ENCODE data around the gene INSRR. TPM values are rescaled to one million over a fixed set of nuclear protein-coding genes. Genes with fewer than 3 reads are reported as not detected.

INSRR gene
- total RNA-seq, 4 donors from 2014 or later, result not detected

DNA sequence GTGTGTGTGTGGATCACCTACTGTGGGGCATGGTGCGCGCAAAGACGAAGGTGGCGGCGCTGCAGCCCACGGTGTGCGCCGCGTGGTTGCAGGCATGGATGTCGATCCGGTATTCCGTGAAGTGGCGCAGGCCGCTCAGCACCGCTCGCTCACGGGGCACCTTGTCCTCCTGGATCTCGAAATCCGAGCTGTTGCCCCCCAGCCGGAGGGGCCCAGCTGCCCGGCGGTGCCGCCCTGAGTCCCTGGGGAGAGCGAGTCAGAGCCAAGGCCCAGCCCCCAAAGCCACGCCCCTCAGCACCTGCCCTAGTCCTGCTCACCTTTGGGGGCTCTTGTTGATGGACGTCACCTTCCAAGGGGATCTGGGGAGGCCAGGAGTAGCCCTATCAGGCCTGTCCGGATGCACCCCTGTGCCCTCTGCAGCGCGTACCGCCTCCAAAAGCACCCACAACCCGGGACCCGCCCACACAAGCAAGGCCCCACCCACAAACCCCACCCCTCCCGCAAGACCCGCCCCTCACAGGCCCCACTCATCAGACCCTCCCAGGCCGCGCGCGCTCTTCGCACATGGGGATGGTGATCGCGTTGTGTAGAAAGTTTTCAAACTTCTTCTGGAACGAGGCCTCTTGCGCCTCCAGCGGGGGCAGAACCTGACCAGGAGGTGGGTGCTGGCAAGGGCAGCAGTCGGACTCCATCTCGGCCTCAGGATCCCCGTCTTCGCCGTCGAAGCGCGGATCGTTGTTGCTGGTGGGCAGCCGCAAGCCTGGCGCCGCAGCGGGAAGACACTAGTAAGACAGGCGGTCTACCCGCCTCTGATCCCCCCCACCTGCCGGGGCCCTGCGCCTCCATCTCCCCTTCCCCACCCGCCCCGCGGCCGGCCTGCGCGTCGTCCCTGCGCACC is 13.6 kb downstream of the INSRR start:
- H3K27me3 ChIP-seq, result peaks cover 92% of the 10 kb centered on the region
- H3K4me3 ChIP-seq, result no peak overlapping the region
- 8% methylated on average over 10 of the region's 69 CpGs for WGBS

DNA sequence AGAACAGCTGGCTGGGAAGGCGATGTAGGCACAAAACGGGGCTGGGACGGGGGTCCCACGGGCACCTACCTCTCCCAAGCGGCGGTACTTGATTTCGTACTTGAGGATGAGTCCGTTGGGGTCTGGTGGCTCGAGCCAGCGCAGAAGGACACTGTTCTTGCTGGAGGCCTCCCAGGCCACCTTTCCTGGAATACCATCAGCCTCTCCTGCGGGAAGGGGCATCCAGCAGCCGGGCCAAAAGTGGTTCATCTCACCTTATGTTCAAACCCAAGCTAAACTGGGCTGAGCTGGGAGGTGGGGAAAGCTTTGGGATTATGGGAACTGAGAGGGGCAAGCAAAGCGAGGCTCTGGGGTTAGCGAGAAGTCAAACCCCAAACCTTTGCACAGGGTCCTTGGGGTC is 14.3 kb downstream of the INSRR start:
- 20% methylated on average over 7 of the region's 14 CpGs for WGBS

More for the DNA sequence above, 13.6 kb downstream of the INSRR start:
- no peak for TF ChIP-seq EP300 (IDR thresholded peaks at IDR 0.05)
- TF ChIP-seq POLR2AphosphoS5 (IDR thresholded peaks at IDR 0.05), result no peak
- no peak for TF ChIP-seq POLR2A (IDR thresholded peaks at IDR 0.05)
- TF ChIP-seq CTCF (IDR thresholded peaks at IDR 0.05), result no peak
- Histone ChIP-seq H3K36me3 (no peaks in the 10 kb centered on the region), H3K9me3 (no peaks in the 10 kb centered on the region), H3K4me1 (peaks cover 18% of the 10 kb centered on the region), H3K27ac (no peak overlapping the region)
- DNase-seq (ENCODE audit: low spot score in 2 of 2), result no peak

GRCh38 chr1:156844102-156844501 is 14.8 kb downstream of the INSRR start:
- no peak for DNase-seq (ENCODE audit: low spot score in 2 of 2)
- 56% methylated on average over 6 of the region's 6 CpGs for WGBS
- Histone ChIP-seq H3K36me3 (no peaks in the 10 kb centered on the region), H3K27ac (no peak overlapping the region), H3K4me1 (peaks cover 18% of the 10 kb centered on the region), H3K4me3 (no peak overlapping the region), H3K9me3 (no peaks in the 10 kb centered on the region), H3K27me3 (peaks cover 96% of the 10 kb centered on the region)
- no peak for TF ChIP-seq POLR2A (IDR thresholded peaks at IDR 0.05)
- TF ChIP-seq EP300 (IDR thresholded peaks at IDR 0.05), result no peak
- TF ChIP-seq CTCF (IDR thresholded peaks at IDR 0.05), result no peak
- no peak for TF ChIP-seq POLR2AphosphoS5 (IDR thresholded peaks at IDR 0.05)

More for the DNA sequence above, 14.3 kb downstream of the INSRR start:
- H3K27ac ChIP-seq, result no peak overlapping the region
- no peaks in the 10 kb centered on the region for H3K36me3 ChIP-seq
- no peaks in the 10 kb centered on the region for H3K9me3 ChIP-seq
- TF ChIP-seq POLR2A (IDR thresholded peaks at IDR 0.05) (no peak), EP300 (IDR thresholded peaks at IDR 0.05) (no peak), CTCF (IDR thresholded peaks at IDR 0.05) (no peak), POLR2AphosphoS5 (IDR thresholded peaks at IDR 0.05) (no peak)
- H3K27me3 ChIP-seq, result peaks cover 96% of the 10 kb centered on the region
- H3K4me3 ChIP-seq, result no peak overlapping the region
- H3K4me1 ChIP-seq, result peaks cover 18% of the 10 kb centered on the region
- no peak for DNase-seq (ENCODE audit: low spot score in 2 of 2)

DNA sequence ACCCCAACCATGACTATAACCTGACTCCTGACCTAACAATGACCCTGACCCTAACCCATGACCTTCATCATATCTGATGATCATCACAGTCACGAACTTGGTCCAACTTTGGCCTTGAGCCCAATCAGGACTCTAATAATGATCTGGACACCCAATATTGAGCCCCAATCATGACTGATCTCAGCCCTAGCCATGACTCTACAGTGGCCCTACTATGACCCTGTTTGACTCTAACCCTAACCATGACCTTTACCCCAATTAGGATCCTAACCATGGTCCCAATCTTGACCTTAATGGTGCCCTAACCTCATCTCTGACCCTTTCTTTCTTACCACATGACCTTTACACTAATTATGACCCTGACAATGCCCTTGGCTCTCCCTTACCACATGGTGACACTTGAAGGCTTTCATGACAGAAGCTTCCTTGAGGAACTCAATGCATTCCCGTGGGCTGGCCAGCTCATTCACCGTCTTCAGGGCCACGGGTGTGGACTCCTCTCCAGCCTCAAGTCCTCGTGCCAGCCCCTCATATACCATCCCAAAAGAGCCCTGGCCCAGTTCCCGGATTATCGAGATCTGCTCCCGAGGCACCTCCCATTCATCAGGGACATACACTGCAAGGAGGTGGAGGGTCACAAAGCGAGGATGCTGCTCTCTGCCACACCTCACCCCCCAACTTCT is 16.2 kb downstream of the INSRR start:
- H3K27me3 ChIP-seq, result peaks cover 96% of the 10 kb centered on the region

DNA sequence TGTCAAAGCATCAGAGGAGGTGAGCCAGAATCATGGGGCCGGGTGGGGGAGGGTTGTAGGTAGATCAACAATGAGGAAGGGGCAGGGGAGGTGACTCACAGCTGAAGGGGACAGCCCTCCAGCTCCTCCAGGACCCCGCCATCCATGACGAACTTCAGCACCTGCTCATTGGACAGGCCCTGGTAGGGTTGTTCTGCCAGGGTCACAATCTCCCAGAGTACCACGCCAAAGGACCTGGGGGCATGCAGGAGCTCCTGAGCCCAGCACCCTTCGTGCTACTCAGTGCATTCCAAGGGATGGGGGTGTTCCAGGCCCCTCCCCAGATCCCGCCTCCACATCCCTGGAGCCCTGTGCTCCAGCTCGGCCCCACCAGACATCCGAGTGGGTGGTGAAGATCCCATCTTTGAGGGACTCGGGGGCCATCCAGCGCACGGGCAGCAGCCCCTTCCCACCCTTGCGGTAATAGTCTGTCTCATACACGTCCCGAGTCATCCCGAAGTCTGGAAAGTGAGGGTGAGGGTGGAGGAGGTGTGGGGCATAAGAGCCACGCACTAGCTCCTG is 17.5 kb downstream of the INSRR start:
- no peak for DNase-seq (ENCODE audit: low spot score in 2 of 2)
- no peak overlapping the region for H3K4me3 ChIP-seq

More for the DNA sequence above, 16.2 kb downstream of the INSRR start:
- Histone ChIP-seq H3K27ac (no peak overlapping the region), H3K4me3 (no peak overlapping the region), H3K4me1 (peaks cover 13% of the 10 kb centered on the region), H3K36me3 (no peaks in the 10 kb centered on the region), H3K9me3 (no peaks in the 10 kb centered on the region)
- WGBS, result 77% methylated on average over 9 of the region's 9 CpGs
- TF ChIP-seq EP300 (IDR thresholded peaks at IDR 0.05), result no peak
- DNase-seq (ENCODE audit: low spot score in 2 of 2), result no peak

More for the DNA sequence above, 17.5 kb downstream of the INSRR start:
- no peaks in the 10 kb centered on the region for H3K36me3 ChIP-seq
- H3K9me3 ChIP-seq, result no peaks in the 10 kb centered on the region
- TF ChIP-seq CTCF (IDR thresholded peaks at IDR 0.05) (no peak), EP300 (IDR thresholded peaks at IDR 0.05) (no peak), POLR2AphosphoS5 (IDR thresholded peaks at IDR 0.05) (no peak), POLR2A (IDR thresholded peaks at IDR 0.05) (no peak)
- H3K4me1 ChIP-seq, result peaks cover 13% of the 10 kb centered on the region
- 79% methylated on average over 10 of the region's 16 CpGs for WGBS
- H3K27me3 ChIP-seq, result peaks cover 92% of the 10 kb centered on the region
- no peak overlapping the region for H3K27ac ChIP-seq

Measured in suprapubic skin (tissue), 4 donors.